ENCODE measurements around the gene MPLKIP.
A peak's percentile ranks its signal among the peaks of the same experiment; 100 is the strongest.
"Not testable (repeated sequence)": the region's sequence is repeated elsewhere in the genome, so short reads cannot be mapped to it uniquely, and the experiment has no call there.

Gene MPLKIP

GRCh38 chr7:40134428-40135316 is at the start of gene MPLKIP, which contains the start of gene SUGCT:
MPLKIP (minus strand) TSS chr7:40134622; CDS start chr7:40134567, 55 bp downstream.
SUGCT (plus strand) TSS chr7:40135005.
- H3K27ac ChIP-seq = peak within 1 kb of the TSS; percentile 93
- peak; percentile 100 for TF ChIP-seq CTCF (conservative IDR thresholded peaks at IDR 0.05)

GRCh38 chr7:40182452-40182851 is 48.0 kb upstream of the MPLKIP start:
- no peak for TF ChIP-seq CTCF (conservative IDR thresholded peaks at IDR 0.05)
- no peak overlapping the region for H3K27ac ChIP-seq

GRCh38 chr7:40177071-40177470 is 42.6 kb upstream of the MPLKIP start:
- no peak overlapping the region for H3K27ac ChIP-seq
- TF ChIP-seq CTCF (conservative IDR thresholded peaks at IDR 0.05) = no peak

- H3K27ac ChIP-seq = no peak overlapping the region
- no peak for TF ChIP-seq CTCF (conservative IDR thresholded peaks at IDR 0.05)
Measured at GRCh38 chr7:40175725-40176510, 41.5 kb upstream of the MPLKIP start.

- not testable (repeated sequence) for H3K27ac ChIP-seq
Measured at GRCh38 chr7:40175256-40175655, 40.8 kb upstream of the MPLKIP start.

- not testable (repeated sequence) for H3K27ac ChIP-seq
Measured at GRCh38 chr7:40173121-40173520, 38.7 kb upstream of the MPLKIP start.

GRCh38 chr7:40168266-40168665 is 33.8 kb upstream of the MPLKIP start:
- not testable (repeated sequence) for H3K27ac ChIP-seq

- TF ChIP-seq CTCF (conservative IDR thresholded peaks at IDR 0.05) = no peak
- no peak overlapping the region for H3K27ac ChIP-seq
Measured at GRCh38 chr7:40167291-40167690, 32.9 kb upstream of the MPLKIP start.

- TF ChIP-seq CTCF (conservative IDR thresholded peaks at IDR 0.05) = no peak
- H3K27ac ChIP-seq = no peak overlapping the region
Measured at GRCh38 chr7:40165216-40165615, 30.8 kb upstream of the MPLKIP start.

Data from VCaP (cell line).